ENCODE measurements around the gene TOGARAM2.

The TOGARAM2 gene

DNA sequence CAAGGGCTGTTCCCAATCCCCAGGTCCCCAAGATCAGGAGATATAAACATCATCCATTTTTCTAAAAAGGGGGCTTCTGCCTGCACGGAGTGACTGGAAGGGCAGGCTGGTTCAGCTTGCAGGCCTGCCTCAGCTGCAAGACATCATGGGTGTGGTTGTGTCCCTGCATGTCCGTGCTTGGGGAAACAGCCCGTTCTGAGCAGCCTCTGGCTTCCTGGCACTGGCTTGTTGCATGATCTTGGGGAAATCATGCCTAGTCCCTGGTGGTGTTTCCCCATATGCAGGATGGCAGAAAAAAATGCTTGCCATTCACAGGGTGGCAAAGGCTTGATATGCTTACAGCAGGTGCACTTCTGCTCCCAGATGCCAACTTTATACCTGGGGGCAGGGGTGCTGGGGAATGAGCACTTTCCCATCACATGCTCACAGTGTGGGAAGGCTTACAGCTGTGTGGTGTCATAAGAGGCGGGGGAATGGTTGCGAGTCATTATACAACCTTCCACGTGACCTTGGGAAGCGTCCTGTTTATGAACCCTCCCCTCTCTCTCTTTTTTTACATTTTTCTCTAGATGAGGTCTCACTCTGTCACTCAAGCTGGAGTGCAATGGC, 86.0 kb downstream of the TOGARAM2 start:
- TF ChIP-seq, protein P1, sequence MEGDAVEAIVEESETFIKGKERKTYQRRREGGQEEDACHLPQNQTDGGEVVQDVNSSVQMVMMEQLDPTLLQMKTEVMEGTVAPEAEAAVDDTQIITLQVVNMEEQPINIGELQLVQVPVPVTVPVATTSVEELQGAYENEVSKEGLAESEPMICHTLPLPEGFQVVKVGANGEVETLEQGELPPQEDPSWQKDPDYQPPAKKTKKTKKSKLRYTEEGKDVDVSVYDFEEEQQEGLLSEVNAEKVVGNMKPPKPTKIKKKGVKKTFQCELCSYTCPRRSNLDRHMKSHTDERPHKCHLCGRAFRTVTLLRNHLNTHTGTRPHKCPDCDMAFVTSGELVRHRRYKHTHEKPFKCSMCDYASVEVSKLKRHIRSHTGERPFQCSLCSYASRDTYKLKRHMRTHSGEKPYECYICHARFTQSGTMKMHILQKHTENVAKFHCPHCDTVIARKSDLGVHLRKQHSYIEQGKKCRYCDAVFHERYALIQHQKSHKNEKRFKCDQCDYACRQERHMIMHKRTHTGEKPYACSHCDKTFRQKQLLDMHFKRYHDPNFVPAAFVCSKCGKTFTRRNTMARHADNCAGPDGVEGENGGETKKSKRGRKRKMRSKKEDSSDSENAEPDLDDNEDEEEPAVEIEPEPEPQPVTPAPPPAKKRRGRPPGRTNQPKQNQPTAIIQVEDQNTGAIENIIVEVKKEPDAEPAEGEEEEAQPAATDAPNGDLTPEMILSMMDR (IDR thresholded peaks at IDR 0.05; ENCODE audit: low read depth, low read length) = no peak
- DNase-seq = no peak
- Histone ChIP-seq H3K27me3 (no peaks in the 10 kb centered on the region), H3K4me3 (ENCODE audit: low read depth, low read length) (no peak overlapping the region), H3K9me3 (no peaks in the 10 kb centered on the region), H3K4me1 (no peaks in the 10 kb centered on the region; the same call in 1 of the 2 replicates), H3K36me3 (no peaks in the 10 kb centered on the region)

DNA sequence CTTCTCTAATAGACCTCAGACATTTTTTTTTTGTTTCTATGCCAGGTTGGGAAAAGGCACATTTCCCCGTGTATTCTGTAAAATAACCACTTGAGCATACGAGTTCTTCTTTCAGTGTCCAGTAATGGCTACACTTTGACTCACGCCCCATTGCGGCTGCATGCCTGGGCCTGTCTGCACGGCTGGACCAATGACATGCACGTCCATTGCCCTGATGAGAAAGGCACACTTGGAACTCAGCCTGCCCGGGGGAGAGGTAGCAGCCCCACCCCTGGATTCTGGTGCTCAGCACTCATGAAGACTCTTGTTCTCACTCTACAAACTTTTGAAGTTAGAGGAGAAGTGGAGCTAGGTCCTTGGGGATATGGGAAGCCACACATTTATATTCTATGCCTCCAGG, 87.4 kb downstream of the TOGARAM2 start:
- Histone ChIP-seq H3K4me3 (ENCODE audit: low read depth, low read length) (no peak overlapping the region), H3K4me1 (no peaks in the 10 kb centered on the region; the same call in 1 of the 2 replicates), H3K27me3 (no peaks in the 10 kb centered on the region), H3K36me3 (no peaks in the 10 kb centered on the region), H3K9me3 (no peaks in the 10 kb centered on the region)
- DNase-seq = no peak
- TF ChIP-seq, protein P1 (IDR thresholded peaks at IDR 0.05; ENCODE audit: low read depth, low read length) = no peak

DNA sequence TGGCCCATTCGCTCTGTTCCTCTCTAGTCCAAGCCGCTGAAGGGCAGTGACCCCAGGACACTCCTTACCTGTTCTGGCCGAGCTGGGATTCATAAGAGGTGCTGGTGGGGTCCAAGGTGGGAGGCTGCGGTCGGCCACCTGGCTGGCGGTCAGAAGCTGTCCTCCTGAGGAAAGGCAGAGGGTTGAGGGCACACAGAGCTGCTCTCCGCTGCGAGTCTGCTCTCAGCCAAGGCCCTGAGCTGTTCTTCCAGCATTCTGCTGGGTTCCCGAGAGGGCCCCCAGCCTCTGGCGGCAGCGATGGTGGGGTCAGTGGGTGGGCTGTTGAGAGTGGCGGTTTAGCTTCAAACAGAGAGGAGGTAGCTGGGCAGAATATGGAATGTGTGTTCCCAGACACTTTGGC, 89.4 kb downstream of the TOGARAM2 start:
- Histone ChIP-seq H3K4me3 (ENCODE audit: low read depth, low read length) (no peak overlapping the region), H3K9me3 (no peaks in the 10 kb centered on the region), H3K36me3 (no peaks in the 10 kb centered on the region), H3K27me3 (no peaks in the 10 kb centered on the region), H3K4me1 (peaks cover 5% of the 10 kb centered on the region; the same call in 1 of the 2 replicates)
- TF ChIP-seq, protein P1 (IDR thresholded peaks at IDR 0.05; ENCODE audit: low read depth, low read length) = no peak
- no peak for DNase-seq

DNA sequence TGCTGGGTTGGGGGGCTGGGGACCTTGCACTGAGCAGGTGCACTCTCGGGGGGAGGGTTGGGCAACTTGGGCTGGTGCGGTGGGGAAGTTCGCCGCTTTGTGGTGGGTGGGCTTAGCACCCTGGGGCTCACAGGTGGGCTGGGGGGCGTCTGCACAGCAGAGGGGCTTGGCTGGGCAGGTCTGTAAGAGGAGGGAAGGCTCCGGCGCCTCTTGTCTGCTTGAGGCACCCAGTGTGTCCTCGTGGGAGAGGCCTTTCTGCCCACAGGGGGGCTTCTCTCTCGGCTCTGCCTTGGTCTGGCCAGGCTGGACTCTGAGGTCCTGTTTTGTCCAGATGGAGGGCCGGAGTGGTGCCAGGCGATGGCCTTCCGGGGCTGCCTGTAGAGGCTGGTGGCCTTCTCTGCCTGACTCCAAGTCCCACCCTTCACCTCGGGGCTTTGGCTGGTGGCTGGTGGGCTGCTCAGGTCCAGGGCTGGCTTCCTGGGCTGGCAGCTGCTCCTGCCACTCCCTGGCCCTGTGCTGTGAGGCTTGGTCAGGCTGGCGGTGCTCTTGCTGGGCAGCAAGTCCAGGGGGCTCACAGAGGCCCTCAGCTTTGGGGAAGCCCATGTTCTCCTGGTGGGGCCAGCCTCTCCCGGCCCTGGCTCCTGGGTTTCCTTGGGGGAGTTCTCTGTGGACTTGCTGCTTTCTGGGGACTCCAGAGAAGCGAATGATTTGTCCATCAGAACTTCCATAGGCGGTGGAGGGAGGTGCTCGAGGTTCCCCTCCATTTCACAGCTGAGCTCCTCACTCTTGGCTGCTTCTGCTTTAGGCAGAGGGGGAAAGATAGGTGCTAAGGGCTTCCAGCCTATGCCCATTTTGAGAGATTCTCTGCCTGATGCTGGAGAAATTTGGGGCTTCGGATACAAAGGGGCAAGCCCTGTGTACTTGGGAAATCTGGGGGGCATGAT, 90.2 kb downstream of the TOGARAM2 start:
- Histone ChIP-seq H3K9me3 (no peaks in the 10 kb centered on the region), H3K27me3 (no peaks in the 10 kb centered on the region), H3K4me3 (ENCODE audit: low read depth, low read length) (no peak overlapping the region), H3K36me3 (no peaks in the 10 kb centered on the region), H3K4me1 (peaks cover 5% of the 10 kb centered on the region; the same call in 1 of the 2 replicates)
- DNase-seq = no peak
- TF ChIP-seq, protein P1 (IDR thresholded peaks at IDR 0.05; ENCODE audit: low read depth, low read length) = no peak

DNA sequence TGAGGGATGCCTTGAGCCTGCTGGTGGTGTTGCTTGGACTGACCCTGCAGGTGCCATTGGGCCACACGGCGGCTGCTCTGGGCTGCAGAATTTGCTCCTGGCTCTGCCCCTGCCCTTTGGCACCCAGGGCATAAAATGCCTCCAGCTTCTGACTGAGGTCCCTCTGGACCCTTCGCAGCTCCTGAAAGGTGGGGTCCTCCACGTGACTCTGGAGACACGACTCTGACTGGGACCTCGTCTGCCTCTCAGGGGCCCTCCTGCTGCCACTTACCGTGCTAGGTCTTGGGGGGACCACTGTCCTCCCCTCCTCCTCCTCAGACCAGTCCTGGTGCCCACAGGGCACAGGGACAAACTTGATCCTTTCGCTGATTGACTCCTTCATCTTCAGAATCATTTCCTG, 91.2 kb downstream of the TOGARAM2 start:
- TF ChIP-seq, protein P1 (IDR thresholded peaks at IDR 0.05; ENCODE audit: low read depth, low read length) = no peak
- no peak overlapping the region for H3K4me3 ChIP-seq (ENCODE audit: low read depth, low read length)
- no peaks in the 10 kb centered on the region for H3K36me3 ChIP-seq
- no peaks in the 10 kb centered on the region for H3K9me3 ChIP-seq
- peaks cover 5% of the 10 kb centered on the region; the same call in 1 of the 2 replicates for H3K4me1 ChIP-seq
- no peaks in the 10 kb centered on the region for H3K27me3 ChIP-seq
- DNase-seq = no peak

All from BE2C (cell line).